NB4 (cell line): ENCODE results near the gene ZNF83.

Experiments used
- DNase-seq: peaks from one replicate; pipeline ENCODE4 v3.0.0; 2010; ENCODE audit warnings: low read depth
- H3K4me3 ChIP-seq: one replicate; pipeline ENCODE4 v1.5.1; 2011; ENCODE audit warnings: mild to moderate bottlenecking, low read depth, low read length, moderate library complexity
- MYC ChIP-seq: IDR thresholded peaks from 2 replicates; pipeline ENCODE4 v1.6.1; 2011; ENCODE audit warnings: low read depth, low read length
- POLR2A ChIP-seq: IDR thresholded peaks from 2 replicates; pipeline ENCODE4 v1.6.1; 2011; ENCODE audit warnings: mild to moderate bottlenecking; ENCODE audit not compliant: insufficient read length; ENCODE audit errors: extremely low read depth
- TF ChIP-seq, protein P1 (sequence below): IDR thresholded peaks from one replicate; pipeline ENCODE4 v1.5.1; 2012; ENCODE audit warnings: low read depth, low read length
- TF ChIP-seq, protein P2 (sequence below): IDR thresholded peaks from 2 replicates; pipeline ENCODE4 v1.6.1; 2011; ENCODE audit warnings: low read depth, low read length

The ZNF83 gene

GRCh38 chr19:52567921-52568320 lies 70.2 kb downstream of the ZNF83 start:
- DNase-seq, result no peak
- TF ChIP-seq, protein P1, sequence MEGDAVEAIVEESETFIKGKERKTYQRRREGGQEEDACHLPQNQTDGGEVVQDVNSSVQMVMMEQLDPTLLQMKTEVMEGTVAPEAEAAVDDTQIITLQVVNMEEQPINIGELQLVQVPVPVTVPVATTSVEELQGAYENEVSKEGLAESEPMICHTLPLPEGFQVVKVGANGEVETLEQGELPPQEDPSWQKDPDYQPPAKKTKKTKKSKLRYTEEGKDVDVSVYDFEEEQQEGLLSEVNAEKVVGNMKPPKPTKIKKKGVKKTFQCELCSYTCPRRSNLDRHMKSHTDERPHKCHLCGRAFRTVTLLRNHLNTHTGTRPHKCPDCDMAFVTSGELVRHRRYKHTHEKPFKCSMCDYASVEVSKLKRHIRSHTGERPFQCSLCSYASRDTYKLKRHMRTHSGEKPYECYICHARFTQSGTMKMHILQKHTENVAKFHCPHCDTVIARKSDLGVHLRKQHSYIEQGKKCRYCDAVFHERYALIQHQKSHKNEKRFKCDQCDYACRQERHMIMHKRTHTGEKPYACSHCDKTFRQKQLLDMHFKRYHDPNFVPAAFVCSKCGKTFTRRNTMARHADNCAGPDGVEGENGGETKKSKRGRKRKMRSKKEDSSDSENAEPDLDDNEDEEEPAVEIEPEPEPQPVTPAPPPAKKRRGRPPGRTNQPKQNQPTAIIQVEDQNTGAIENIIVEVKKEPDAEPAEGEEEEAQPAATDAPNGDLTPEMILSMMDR, result no peak
- TF ChIP-seq POLR2A (no peak), MYC (no peak)
- no peak overlapping the region for H3K4me3 ChIP-seq

DNA sequence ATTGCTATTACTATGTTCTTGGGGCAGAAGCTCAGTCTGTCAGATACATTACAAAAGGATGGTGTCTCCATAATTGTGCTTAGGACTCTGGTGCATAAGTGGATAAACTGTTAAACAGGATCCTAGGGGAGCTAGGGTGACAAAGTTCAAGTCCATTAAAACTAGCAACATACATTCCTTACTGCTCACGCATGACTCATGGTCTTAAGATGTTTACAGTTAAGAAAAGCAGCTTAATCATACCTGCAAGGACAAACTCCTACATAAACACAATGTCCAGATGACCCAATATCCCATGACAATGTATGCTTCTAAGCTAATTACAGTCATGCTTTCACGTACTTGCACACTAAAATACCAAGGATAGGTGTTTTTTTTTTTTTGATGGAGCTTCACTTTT lies 71.6 kb downstream of the ZNF83 start:
- DNase-seq, result no peak
- H3K4me3 ChIP-seq, result no peak overlapping the region
- TF ChIP-seq POLR2A (no peak), MYC (no peak)

DNA sequence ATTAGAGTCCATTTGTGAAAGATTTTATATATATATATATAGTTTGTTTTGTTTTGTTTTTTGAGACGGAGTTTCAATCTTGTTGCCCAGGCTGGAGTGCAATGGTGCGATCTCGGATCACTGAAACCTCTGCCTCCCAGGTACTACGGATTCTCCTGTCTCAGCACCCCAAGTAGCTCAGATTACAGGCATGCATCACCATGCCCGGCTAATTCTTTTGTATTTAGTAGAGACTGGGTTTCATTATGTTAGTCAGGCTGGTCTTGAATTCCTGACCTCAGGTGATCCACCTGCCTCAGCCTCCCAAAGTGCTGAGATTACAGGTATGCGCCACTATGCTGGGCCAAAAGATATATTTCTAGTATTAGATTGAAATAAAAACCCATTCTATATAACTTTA lies 72.0 kb downstream of the ZNF83 start:
- no peak overlapping the region for H3K4me3 ChIP-seq
- TF ChIP-seq, protein P2, sequence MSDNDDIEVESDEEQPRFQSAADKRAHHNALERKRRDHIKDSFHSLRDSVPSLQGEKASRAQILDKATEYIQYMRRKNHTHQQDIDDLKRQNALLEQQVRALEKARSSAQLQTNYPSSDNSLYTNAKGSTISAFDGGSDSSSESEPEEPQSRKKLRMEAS, result no peak
- TF ChIP-seq, protein P1, result no peak
- TF ChIP-seq MYC, result no peak
- TF ChIP-seq POLR2A, result no peak
- no peak for DNase-seq
